ENCODE measurements around the gene TMEM168.
"Not testable (repeated sequence)": the region's sequence is repeated elsewhere in the genome, so short reads cannot be mapped to it uniquely, and the experiment has no call there.

Gene TMEM168

GRCh38 chr7:112781110-112781509, 9.1 kb downstream of the TMEM168 start:
- DNase-seq: no peak

GRCh38 chr7:112779667-112780066, 10.5 kb downstream of the TMEM168 start:
- DNase-seq: no peak

GRCh38 chr7:112777406-112777805, 12.8 kb downstream of the TMEM168 start:
- DNase-seq: no peak

DNA sequence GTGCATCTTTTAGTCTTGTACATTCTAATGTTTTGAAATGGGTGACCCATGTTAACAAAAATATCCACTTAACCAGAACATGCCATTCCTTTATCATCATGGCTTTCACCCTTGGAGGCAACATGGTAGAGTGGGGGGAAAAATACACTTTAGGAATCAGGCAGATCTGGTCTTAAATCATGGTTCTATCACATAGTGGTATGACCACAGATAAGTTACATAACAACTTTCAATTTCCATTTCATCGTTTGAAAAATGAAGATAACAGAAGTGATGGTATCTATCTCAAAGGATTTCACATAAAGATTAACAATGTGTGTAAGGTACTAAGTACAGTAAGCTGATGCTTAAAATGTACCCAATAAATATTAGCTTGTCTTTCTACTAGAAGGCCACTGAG, 19.0 kb downstream of the TMEM168 start:
- DNase-seq: no peak

DNA sequence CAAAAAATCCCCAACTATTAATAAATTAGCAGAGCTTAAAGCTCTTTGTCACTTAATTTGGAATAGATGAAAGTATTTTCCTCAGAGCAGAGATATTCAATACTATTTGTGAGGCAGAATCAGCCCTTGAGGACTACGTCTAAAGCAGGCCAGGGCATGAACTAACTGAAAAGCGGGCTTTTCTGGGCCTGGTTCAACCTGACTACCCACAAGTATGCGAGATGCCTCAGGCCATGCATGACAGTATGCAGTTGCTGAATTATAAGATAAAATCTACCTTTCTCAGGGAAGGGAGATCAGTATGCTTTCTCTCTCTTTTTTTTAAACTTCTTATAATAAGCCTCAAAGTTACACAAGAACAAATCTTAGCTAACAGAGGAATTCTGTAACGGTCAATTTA, 20.1 kb downstream of the TMEM168 start:
- DNase-seq: no peak

DNA sequence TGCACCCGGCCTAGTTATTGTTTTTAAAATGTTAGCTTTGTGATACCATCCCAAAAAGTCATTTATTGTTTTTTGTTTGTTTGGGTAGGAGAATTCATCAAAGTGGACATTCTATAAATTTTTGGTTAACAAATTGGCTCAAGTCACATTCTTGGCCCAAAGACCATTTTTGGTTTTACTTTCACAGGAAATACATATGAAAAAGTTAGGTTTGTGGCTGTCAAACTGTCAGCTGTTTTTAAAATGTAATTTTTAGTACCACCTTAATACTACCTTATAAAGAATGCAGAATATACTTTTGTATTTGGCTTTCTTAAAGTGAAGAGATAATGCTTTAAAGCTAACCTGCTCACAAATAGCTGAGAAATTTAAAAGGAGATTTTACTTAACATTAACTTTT, 25.1 kb downstream of the TMEM168 start:
- no peak for DNase-seq

DNA sequence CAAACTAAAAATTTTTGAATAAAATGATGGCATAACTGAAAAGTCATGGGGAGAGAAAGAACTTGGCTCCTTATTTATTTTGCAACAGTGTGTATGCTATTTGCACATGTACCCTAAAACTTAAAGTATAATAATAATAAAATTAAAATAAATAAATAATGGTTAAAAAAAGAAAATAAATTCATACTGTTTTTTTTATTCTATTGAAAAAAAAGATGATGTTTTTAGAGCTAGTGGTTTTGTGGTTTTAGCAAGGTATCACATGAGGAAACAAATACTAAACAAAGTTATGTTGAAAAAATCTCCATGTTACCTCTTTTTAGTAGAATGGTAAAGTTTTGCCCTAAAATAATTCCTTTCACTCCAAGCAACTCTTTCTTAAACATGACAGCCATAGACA, 26.2 kb downstream of the TMEM168 start:
- no peak for DNase-seq

- no peak for DNase-seq
Measured at GRCh38 chr7:112763298-112763697, 26.9 kb downstream of the TMEM168 start.

GRCh38 chr7:112759905-112760304, 30.3 kb downstream of the TMEM168 start:
- DNase-seq: no peak

DNA sequence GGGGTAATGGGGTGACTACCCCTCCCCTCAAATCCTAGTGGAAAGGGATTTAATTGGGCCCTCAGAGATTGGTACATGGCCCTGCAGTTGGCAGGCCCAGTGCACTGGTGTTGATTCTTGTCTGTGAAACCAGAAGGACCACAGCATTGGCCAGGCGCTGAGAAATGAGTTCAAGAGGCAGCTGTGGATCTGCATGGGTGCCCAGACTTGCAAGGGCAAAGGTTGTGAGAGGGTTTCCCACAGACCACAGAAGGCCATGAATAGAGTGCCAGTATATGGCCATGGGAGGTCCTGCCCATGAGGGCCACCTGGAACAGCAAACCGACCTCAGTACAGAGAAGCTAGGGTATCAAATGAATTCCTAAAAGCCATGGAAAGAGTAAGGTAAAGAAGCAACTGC, 32.9 kb downstream of the TMEM168 start:
- no peak for DNase-seq

DNA sequence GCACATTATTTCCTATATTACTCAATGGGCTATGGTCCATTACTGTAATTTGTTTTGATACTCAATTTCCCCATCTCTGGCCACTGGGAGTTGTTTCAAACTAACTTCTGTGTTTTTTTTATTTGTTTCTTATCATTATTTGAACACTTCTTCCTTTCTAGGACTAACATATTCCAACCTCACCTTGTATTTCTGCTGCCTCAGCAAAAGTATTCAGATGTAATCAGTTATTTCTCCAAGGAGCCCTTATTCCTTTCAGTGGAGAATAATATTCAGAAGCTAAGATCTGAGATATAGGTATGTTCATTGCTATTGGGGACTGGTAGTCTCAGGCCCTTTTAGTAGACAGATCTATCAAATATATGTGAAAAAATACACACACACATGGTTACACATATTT, 36.9 kb downstream of the TMEM168 start:
- no peak for DNase-seq

- no peak for DNase-seq
Measured at GRCh38 chr7:112752576-112752975, 37.6 kb downstream of the TMEM168 start.

DNA sequence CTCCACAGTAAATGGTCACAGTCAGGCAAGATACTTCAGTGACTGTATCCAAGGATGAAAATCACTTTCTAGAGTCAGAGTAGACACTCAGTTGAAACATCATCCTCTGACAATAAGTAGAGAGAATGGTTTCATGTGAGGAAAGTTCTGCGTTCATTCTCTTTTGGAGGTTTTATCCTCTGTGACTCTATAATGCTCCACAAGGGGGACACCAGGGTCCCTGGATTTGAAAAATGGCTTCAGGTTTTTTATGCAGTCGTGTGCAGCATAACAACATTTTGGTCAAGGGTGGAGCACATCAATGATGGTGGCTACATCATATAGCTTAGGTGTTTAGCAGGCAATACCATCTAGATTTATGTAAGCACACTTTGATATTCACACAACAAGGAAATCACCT, 40.4 kb downstream of the TMEM168 start:
- DNase-seq: peak in 1 of 2 experiments; percentile 5

DNA sequence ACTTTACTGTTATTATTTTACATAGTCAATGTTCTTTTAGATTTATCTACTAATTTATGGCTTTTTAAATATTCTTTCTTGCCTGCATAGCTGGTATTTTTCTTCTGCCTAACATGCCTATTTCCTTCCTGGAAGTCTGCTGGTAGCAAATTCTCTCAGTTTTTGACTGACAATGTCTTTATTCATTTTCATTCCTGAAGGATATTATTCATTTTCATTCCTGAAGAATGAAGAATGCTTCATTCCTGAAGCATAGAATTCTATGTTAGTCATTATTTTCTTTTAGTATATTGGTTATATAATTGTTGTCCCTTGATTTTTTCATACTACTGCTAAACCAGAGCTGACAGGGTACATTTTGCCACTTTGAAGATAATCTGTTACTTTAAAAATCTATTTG, 41.8 kb downstream of the TMEM168 start:
- no peak for DNase-seq

DNA sequence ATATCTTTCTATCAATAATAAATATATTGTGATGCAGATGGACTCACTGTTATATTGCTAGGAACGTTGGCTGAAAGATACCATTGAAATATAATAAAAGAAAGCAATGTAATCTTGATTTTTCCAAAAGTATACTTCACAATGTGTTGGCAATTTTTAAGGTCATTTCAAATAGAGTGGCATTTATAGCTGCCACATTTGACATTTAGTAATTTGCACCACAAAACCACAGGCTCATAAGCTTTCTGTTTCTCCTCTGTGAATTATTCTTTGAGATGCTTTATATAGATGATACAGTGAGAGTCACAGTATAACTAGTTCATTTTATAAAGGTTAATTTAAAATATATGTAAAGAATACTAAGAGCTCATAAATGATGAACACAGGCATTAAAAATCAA, 44.6 kb downstream of the TMEM168 start:
- DNase-seq: no peak

DNA sequence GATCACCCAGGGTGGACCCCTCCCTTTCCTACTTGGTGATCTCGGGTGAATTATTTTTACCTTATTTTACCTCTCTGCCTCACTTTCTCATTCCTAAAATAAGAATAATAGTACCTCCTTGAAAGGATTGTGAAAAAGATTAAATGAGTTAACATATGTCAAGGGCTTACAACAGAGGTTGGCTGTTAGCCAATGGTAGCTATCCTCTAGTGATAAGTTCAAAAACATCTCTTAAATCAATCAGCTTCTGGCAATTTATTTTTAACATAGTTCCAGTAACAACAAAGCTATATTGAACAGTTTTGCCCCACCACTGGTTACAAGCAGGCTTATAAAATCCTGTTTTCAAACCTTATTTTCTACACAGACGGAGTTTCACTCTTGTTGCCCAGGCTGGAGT, 45.4 kb downstream of the TMEM168 start:
- DNase-seq: peak; percentile 54 to 88

- peak; percentile 71 to 90 for DNase-seq
Measured at GRCh38 chr7:112743811-112744210, 46.4 kb downstream of the TMEM168 start.

- DNase-seq: no peak
Measured at GRCh38 chr7:112740667-112741066, 49.5 kb downstream of the TMEM168 start.

DNA sequence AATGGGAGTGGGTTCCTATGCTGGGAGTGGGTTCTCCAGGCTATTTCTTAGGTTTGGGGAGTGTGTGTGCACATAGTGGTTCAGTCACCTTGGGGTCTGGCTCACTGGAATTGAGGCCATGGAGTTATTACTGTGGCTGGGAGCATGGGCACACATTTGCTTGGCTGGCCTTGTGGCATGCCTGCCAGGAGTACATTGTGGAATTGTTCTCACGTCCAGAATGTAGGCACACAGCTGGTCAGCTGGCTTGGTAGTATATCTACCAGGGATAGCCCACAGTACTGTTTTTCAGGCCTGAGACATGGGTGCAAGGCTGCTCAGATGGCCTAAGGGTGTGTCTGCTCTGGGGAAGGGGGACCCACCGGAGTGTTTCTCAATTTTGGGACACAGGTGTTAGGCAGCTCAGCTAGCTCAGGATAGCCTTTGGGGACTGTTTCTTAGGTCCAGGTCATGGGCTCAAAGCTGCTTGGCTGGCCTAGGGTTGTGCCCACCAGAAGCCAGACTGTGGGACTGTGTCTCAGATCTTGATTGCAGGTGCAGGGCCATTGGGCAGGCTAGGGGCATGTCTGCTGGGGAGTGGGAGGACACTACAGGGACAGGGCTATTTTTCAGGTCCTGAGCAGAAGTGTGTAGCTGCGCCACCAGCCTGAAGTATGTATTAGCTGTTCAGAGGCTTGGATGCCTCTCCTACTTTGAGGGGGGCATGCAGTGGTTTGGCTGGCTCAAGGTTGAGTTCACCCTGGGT, 50.6 kb downstream of the TMEM168 start:
- DNase-seq: no peak

DNA sequence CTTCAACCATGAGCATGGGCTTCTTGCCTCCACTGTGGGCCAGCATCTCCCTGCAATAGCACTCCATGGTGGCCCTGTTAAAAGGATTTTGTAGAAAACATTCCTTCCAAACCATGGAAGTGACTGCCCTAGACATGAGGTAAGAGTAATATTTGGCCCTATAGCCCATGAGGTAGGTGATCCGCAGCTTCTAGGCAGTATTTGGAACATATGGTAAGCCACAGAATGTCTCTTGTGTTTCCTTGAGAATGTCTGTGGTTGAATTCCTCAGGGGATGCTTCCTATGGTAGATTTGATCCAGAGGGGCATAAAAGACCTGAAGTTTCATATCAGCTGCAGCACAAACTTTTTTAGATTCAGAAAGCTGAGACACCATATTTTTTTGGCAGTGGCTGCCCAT, 54.9 kb downstream of the TMEM168 start:
- DNase-seq: no peak

DNA sequence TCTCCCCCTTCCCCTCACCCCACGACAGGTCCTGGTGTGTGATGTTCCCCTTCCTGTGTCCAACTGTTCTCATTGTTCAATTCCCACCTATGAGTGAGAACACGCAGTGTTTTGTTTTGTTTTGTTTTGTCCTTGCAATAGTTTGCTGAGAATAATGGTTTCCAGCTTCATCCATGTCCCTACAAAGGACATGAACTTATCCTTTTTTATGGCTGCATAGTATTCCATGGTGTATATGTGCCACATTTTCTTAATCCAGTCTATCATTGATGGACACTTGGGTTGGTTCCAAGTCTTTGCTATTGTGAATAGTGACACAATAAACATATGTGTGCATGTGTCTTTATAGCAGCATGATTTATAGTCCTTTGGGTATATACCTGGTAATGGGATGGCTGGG, 58.9 kb downstream of the TMEM168 start:
- DNase-seq: not testable (repeated sequence)

GRCh38 chr7:112726076-112726475, 64.1 kb downstream of the TMEM168 start:
- peak in 1 of 2 experiments; percentile 52 for DNase-seq

DNA sequence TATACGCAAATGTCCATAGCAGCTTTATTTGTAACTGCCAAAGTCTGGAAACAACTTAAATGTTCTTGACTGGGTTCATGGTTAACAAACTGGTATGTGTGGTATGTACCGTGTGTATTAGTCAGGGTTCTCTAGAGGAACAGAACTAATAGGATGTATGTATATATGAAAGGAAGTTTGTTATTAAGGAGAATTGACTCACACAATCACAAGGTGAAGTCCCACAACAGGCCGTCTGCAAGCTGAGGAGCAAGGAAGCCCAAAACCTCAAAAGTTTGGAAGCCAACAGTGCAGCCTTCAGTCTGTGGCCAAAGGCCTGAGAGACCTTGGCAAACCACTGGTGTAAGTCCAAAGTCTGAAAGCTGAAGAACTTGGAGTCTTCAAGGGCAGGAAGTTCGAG, 66.8 kb downstream of the TMEM168 start:
- DNase-seq: no peak

- no peak for DNase-seq
Measured at GRCh38 chr7:112721366-112721765, 68.8 kb downstream of the TMEM168 start.

GRCh38 chr7:112715525-112715924, 74.7 kb downstream of the TMEM168 start:
- no peak for DNase-seq
